ENCODE results near the gene DRC1. TPM values are rescaled to one million over a fixed set of nuclear protein-coding genes. Genes with fewer than 3 reads are reported as not detected.

DRC1 gene
- total RNA-seq, 4 donors from 2014 or later = not detected

GRCh38 chr2:26456440-26457250 is 54.9 kb downstream of the DRC1 start:
- H3K36me3 ChIP-seq = no peaks in the 10 kb centered on the region
- H3K9me3 ChIP-seq = no peaks in the 10 kb centered on the region
- peak in 2 of 3 donors; percentile 73 to 85 for DNase-seq
- TF ChIP-seq CTCF (IDR thresholded peaks at IDR 0.05) (no peak), POLR2A (IDR thresholded peaks at IDR 0.05) (no peak)
- H3K4me3 ChIP-seq = no peak overlapping the region
- peaks cover 0 to 23% (median 7%) of the 10 kb centered on the region in 4 donors for H3K4me1 ChIP-seq
- peak overlapping the region in 3 of 4 donors; percentile 59 to 79 (median 79) for H3K27ac ChIP-seq
- no peaks in the 10 kb centered on the region for H3K27me3 ChIP-seq

GRCh38 chr2:26457251-26457666 is 55.5 kb downstream of the DRC1 start:
- DNase-seq = peak in 1 of 3 donors; percentile 45

GRCh38 chr2:26457695-26458364 is 56.1 kb downstream of the DRC1 start:
- H3K4me1 ChIP-seq = peaks cover 0 to 23% (median 7%) of the 10 kb centered on the region in 4 donors
- H3K36me3 ChIP-seq = no peaks in the 10 kb centered on the region
- H3K27me3 ChIP-seq = no peaks in the 10 kb centered on the region
- DNase-seq = peak in 1 of 3 donors; percentile 24
- H3K4me3 ChIP-seq = no peak overlapping the region
- TF ChIP-seq POLR2A (IDR thresholded peaks at IDR 0.05) = no peak
- TF ChIP-seq CTCF (IDR thresholded peaks at IDR 0.05) = no peak
- H3K9me3 ChIP-seq = no peaks in the 10 kb centered on the region
- H3K27ac ChIP-seq = no peak overlapping the region

More at GRCh38 chr2:26457251-26457666, 55.5 kb downstream of the DRC1 start:
- no peaks in the 10 kb centered on the region for H3K9me3 ChIP-seq
- no peaks in the 10 kb centered on the region for H3K36me3 ChIP-seq
- peaks cover 0 to 23% (median 7%) of the 10 kb centered on the region in 4 donors for H3K4me1 ChIP-seq
- no peak overlapping the region for H3K4me3 ChIP-seq
- peak overlapping the region in 2 of 4 donors; percentile 79 for H3K27ac ChIP-seq
- no peak for TF ChIP-seq POLR2A (IDR thresholded peaks at IDR 0.05)
- TF ChIP-seq CTCF (IDR thresholded peaks at IDR 0.05) = no peak
- no peaks in the 10 kb centered on the region for H3K27me3 ChIP-seq

GRCh38 chr2:26458365-26459042 is 56.8 kb downstream of the DRC1 start:
- peak in 1 of 3 donors; percentile 29 for DNase-seq
- Histone ChIP-seq H3K9me3 (no peaks in the 10 kb centered on the region), H3K4me1 (peaks cover 0 to 23% (median 7%) of the 10 kb centered on the region in 4 donors), H3K27ac (no peak overlapping the region), H3K36me3 (no peaks in the 10 kb centered on the region), H3K4me3 (no peak overlapping the region), H3K27me3 (no peaks in the 10 kb centered on the region)
- TF ChIP-seq POLR2A (IDR thresholded peaks at IDR 0.05) = no peak
- TF ChIP-seq CTCF (IDR thresholded peaks at IDR 0.05) = no peak

- DNase-seq = peak in 1 of 3 donors; percentile 39
- no peaks in the 10 kb centered on the region for H3K9me3 ChIP-seq
- no peak overlapping the region for H3K27ac ChIP-seq
- H3K36me3 ChIP-seq = no peaks in the 10 kb centered on the region
- peaks cover 0 to 20% (median 7%) of the 10 kb centered on the region in 4 donors for H3K4me1 ChIP-seq
- TF ChIP-seq CTCF (IDR thresholded peaks at IDR 0.05) = no peak
- no peak for TF ChIP-seq POLR2A (IDR thresholded peaks at IDR 0.05)
- no peaks in the 10 kb centered on the region for H3K27me3 ChIP-seq
- H3K4me3 ChIP-seq = no peak overlapping the region
Observed at GRCh38 chr2:26459991-26460612, 58.4 kb downstream of the DRC1 start.
